NCI-H1694 treated with DMSO at 0.1 percent for 48 hours (cell line): ENCODE measurements around the gene APOBEC4.

Experiments
- DNase-seq: peaks from one replicate; lab custom pipeline; 2025; lab: John Stamatoyannopoulos, UW

Gene APOBEC4

GRCh38 chr1:183602510-183602909, 50.6 kb downstream of the APOBEC4 start:
- no peak for DNase-seq

- DNase-seq: no peak
Measured at GRCh38 chr1:183600634-183601033, 52.5 kb downstream of the APOBEC4 start.

- no peak for DNase-seq
Measured at GRCh38 chr1:183600136-183600535, 53.0 kb downstream of the APOBEC4 start.

GRCh38 chr1:183598386-183598785, 54.7 kb downstream of the APOBEC4 start:
- no peak for DNase-seq

- DNase-seq: no peak
Measured at GRCh38 chr1:183597656-183598347, 55.3 kb downstream of the APOBEC4 start.

- DNase-seq: no peak
Measured at GRCh38 chr1:183596500-183596899, 56.6 kb downstream of the APOBEC4 start.
